Ectodermal cell (in vitro differentiated cells): ENCODE results near the gene DNAH9.

Experiments
- H3K27ac ChIP-seq: 2 replicates; pipeline ENCODE4 v1.7.0; 2013; ENCODE audit warnings: mild to moderate bottlenecking, low read depth, low read length; ENCODE audit not compliant: insufficient read depth, poor library complexity, severe bottlenecking
- H3K27me3 ChIP-seq: 2 replicates; pipeline ENCODE4 v1.7.0; 2013; ENCODE audit warnings: mild to moderate bottlenecking, low read length; ENCODE audit not compliant: insufficient read depth, control insufficient read depth, poor library complexity, severe bottlenecking
- H3K36me3 ChIP-seq: one replicate; pipeline ENCODE4 v1.7.0; 2013; ENCODE audit warnings: low read length; ENCODE audit not compliant: control insufficient read depth, insufficient read depth
- H3K4me1 ChIP-seq: one replicate; pipeline ENCODE4 v1.7.0; 2013; ENCODE audit warnings: low read length; ENCODE audit not compliant: control insufficient read depth, insufficient read depth
- H3K4me3 ChIP-seq: 2 replicates; pipeline ENCODE4 v1.7.0; 2013; ENCODE audit warnings: low read depth, low read length, control low read depth; ENCODE audit not compliant: insufficient read depth
- H3K9me3 ChIP-seq: 2 replicates; pipeline ENCODE4 v1.7.0; 2013; ENCODE audit warnings: mild to moderate bottlenecking, low read length, moderate library complexity; ENCODE audit not compliant: control insufficient read depth
- WGBS, 2 experiments: methylation state at CpG; one replicate each; pipeline ENCODE4 v1.1.7; 2013; ENCODE audit warnings: missing lambda C conversion rate in 2 of 2; 5-methylcytosine and 5-hydroxymethylcytosine counted together

Gene DNAH9

GRCh38 chr17:11705111-11705510 is 106.8 kb downstream of the DNAH9 start:
- Histone ChIP-seq H3K27me3 (no peaks in the 10 kb centered on the region), H3K4me1 (no peaks in the 10 kb centered on the region), H3K4me3 (no peak overlapping the region), H3K9me3 (no peaks in the 10 kb centered on the region), H3K36me3 (no peaks in the 10 kb centered on the region), H3K27ac (no peak overlapping the region)
- 87 to 91% methylated on average over 2 to 3 of the region's 3 CpGs for WGBS, 2 experiments

- Histone ChIP-seq H3K9me3 (no peaks in the 10 kb centered on the region), H3K27me3 (no peaks in the 10 kb centered on the region), H3K4me3 (no peak overlapping the region), H3K36me3 (no peaks in the 10 kb centered on the region), H3K27ac (no peak overlapping the region), H3K4me1 (no peaks in the 10 kb centered on the region)
- WGBS, 2 experiments = 89 to 94% methylated on average over 4 of the region's 4 CpGs
Observed at GRCh38 chr17:11707586-11707985, 109.3 kb downstream of the DNAH9 start.

GRCh38 chr17:11712456-11712855 is 114.2 kb downstream of the DNAH9 start:
- no peaks in the 10 kb centered on the region for H3K27me3 ChIP-seq
- H3K27ac ChIP-seq = no peak overlapping the region
- H3K9me3 ChIP-seq = no peaks in the 10 kb centered on the region
- no peaks in the 10 kb centered on the region for H3K36me3 ChIP-seq
- H3K4me3 ChIP-seq = no peak overlapping the region
- H3K4me1 ChIP-seq = no peaks in the 10 kb centered on the region
- WGBS, 2 experiments = 85 to 92% methylated on average over 3 of the region's 3 CpGs

GRCh38 chr17:11719203-11719602 is 120.9 kb downstream of the DNAH9 start:
- Histone ChIP-seq H3K4me1 (no peaks in the 10 kb centered on the region), H3K36me3 (no peaks in the 10 kb centered on the region), H3K9me3 (no peaks in the 10 kb centered on the region), H3K27me3 (no peaks in the 10 kb centered on the region), H3K27ac (no peak overlapping the region), H3K4me3 (no peak overlapping the region)
- 96% methylated on average over 11 of the region's 11 CpGs for WGBS, 2 experiments

- Histone ChIP-seq H3K27ac (no peak overlapping the region), H3K4me3 (no peak overlapping the region), H3K27me3 (no peaks in the 10 kb centered on the region), H3K36me3 (no peaks in the 10 kb centered on the region), H3K4me1 (no peaks in the 10 kb centered on the region), H3K9me3 (no peaks in the 10 kb centered on the region)
- WGBS, 2 experiments = 95 to 96% methylated on average over 6 of the region's 6 CpGs
Observed at GRCh38 chr17:11719856-11720255, 121.6 kb downstream of the DNAH9 start.

- 86 to 93% methylated on average over 2 of the region's 2 CpGs for WGBS, 2 experiments
Observed at GRCh38 chr17:11720816-11721215, 122.5 kb downstream of the DNAH9 start.

GRCh38 chr17:11730747-11731146 is 132.5 kb downstream of the DNAH9 start:
- H3K27ac ChIP-seq = no peak overlapping the region
- H3K9me3 ChIP-seq = no peaks in the 10 kb centered on the region
- WGBS, 2 experiments = 90 to 93% methylated on average over 3 of the region's 3 CpGs
- H3K4me1 ChIP-seq = no peaks in the 10 kb centered on the region
- no peak overlapping the region for H3K4me3 ChIP-seq
- H3K27me3 ChIP-seq = no peaks in the 10 kb centered on the region
- no peaks in the 10 kb centered on the region for H3K36me3 ChIP-seq

More at GRCh38 chr17:11720816-11721215, 122.5 kb downstream of the DNAH9 start:
- Histone ChIP-seq H3K9me3 (no peaks in the 10 kb centered on the region), H3K4me3 (no peak overlapping the region), H3K4me1 (no peaks in the 10 kb centered on the region), H3K36me3 (no peaks in the 10 kb centered on the region), H3K27ac (no peak overlapping the region), H3K27me3 (no peaks in the 10 kb centered on the region)

- H3K4me1 ChIP-seq = no peaks in the 10 kb centered on the region
- no peaks in the 10 kb centered on the region for H3K9me3 ChIP-seq
- no peak overlapping the region for H3K27ac ChIP-seq
- H3K4me3 ChIP-seq = no peak overlapping the region
- H3K36me3 ChIP-seq = no peaks in the 10 kb centered on the region
- WGBS, 2 experiments = 93 to 94% methylated on average over 15 of the region's 15 CpGs
- H3K27me3 ChIP-seq = no peaks in the 10 kb centered on the region
Observed at GRCh38 chr17:11736613-11737312, 138.5 kb downstream of the DNAH9 start.

GRCh38 chr17:11737313-11737679 is 139.0 kb downstream of the DNAH9 start:
- Histone ChIP-seq H3K27me3 (no peaks in the 10 kb centered on the region), H3K36me3 (no peaks in the 10 kb centered on the region), H3K9me3 (no peaks in the 10 kb centered on the region), H3K4me3 (no peak overlapping the region), H3K27ac (no peak overlapping the region), H3K4me1 (no peaks in the 10 kb centered on the region)
- 85 to 90% methylated on average over 5 of the region's 5 CpGs for WGBS, 2 experiments

- WGBS, 2 experiments = 92 to 94% methylated on average over 6 of the region's 6 CpGs
- no peaks in the 10 kb centered on the region for H3K27me3 ChIP-seq
Observed at GRCh38 chr17:11738151-11738550, 139.9 kb downstream of the DNAH9 start.

GRCh38 chr17:11739351-11739750 is 141.1 kb downstream of the DNAH9 start:
- Histone ChIP-seq H3K36me3 (no peaks in the 10 kb centered on the region), H3K27me3 (no peaks in the 10 kb centered on the region), H3K9me3 (no peaks in the 10 kb centered on the region), H3K27ac (no peak overlapping the region), H3K4me3 (no peak overlapping the region), H3K4me1 (no peaks in the 10 kb centered on the region)
- 93 to 100% methylated on average over 4 to 5 of the region's 5 CpGs for WGBS, 2 experiments

More at GRCh38 chr17:11738151-11738550, 139.9 kb downstream of the DNAH9 start:
- Histone ChIP-seq H3K36me3 (no peaks in the 10 kb centered on the region), H3K4me3 (no peak overlapping the region), H3K9me3 (no peaks in the 10 kb centered on the region), H3K27ac (no peak overlapping the region), H3K4me1 (no peaks in the 10 kb centered on the region)
